Central memory CD8-positive, alpha-beta T cell (primary cell): ENCODE data around the gene SMAD2.

Experiments
- ATAC-seq: fragments of 150-1000 bp; cut with Tn5 transposase; replicated peaks from 2 replicates; pipeline ENCODE4 v1.10.0; 2022; ENCODE audit warnings: mild to moderate bottlenecking, moderate FRiP score, moderate number of reproducible peaks; ENCODE audit not compliant: poor library complexity, severe bottlenecking; ENCODE audit errors: extremely low read depth
- DNase-seq, 2 donors: peaks; one replicate each; pipeline ENCODE4 v3.0.0; 2021; ENCODE audit warnings: low spot score in 2 of 2
- H3K27ac Mint-ChIP-seq: one replicate; pipeline ENCODE4 v1.8.0; 2022; ENCODE audit warnings: low read depth, mild to moderate bottlenecking, moderate library complexity, mixed read lengths
- H3K27me3 Mint-ChIP-seq: one replicate; pipeline ENCODE4 v1.8.0; 2022; ENCODE audit warnings: mixed read lengths
- H3K36me3 Mint-ChIP-seq: one replicate; pipeline ENCODE4 v1.8.0; 2022; ENCODE audit warnings: mild to moderate bottlenecking, moderate library complexity, mixed read lengths; ENCODE audit not compliant: insufficient read depth
- H3K4me1 Mint-ChIP-seq: one replicate; pipeline ENCODE4 v1.8.0; 2022; ENCODE audit warnings: mixed read lengths
- H3K4me3 Mint-ChIP-seq: one replicate; pipeline ENCODE4 v1.8.0; 2022; ENCODE audit warnings: mild to moderate bottlenecking, moderate library complexity, mixed read lengths
- H3K9me3 Mint-ChIP-seq: one replicate; pipeline ENCODE4 v1.8.0; 2022; ENCODE audit warnings: mixed read lengths

SMAD2 gene

DNA sequence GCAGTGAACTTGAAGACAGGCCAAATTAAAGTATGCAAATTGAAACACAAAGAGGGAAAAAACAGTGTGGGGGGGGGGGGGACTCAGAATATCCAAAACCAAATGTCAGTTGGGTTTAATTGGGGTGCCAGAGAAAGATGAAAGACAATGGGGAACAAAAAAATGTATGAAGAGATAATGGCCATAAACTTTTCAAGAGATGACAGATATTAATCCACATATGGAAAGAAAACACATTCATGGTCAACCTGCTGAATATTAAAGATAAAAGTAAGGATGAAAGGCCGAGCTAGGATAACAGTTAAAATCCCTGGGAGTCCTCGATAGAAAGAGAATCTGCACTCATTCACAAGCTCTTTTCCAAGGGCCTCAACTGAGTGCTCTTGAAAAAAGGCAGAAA, 26.6 kb downstream of the SMAD2 start:
- DNase-seq (no peak), ATAC-seq (no peak)
- Mint-ChIP-seq H3K27me3 (no peaks in the 10 kb centered on the region), H3K4me1 (peaks cover 79% of the 10 kb centered on the region), H3K36me3 (peaks cover 4% of the 10 kb centered on the region), H3K27ac (peak overlapping the region; percentile 62), H3K9me3 (peaks cover 21% of the 10 kb centered on the region), H3K4me3 (no peak overlapping the region)

DNA sequence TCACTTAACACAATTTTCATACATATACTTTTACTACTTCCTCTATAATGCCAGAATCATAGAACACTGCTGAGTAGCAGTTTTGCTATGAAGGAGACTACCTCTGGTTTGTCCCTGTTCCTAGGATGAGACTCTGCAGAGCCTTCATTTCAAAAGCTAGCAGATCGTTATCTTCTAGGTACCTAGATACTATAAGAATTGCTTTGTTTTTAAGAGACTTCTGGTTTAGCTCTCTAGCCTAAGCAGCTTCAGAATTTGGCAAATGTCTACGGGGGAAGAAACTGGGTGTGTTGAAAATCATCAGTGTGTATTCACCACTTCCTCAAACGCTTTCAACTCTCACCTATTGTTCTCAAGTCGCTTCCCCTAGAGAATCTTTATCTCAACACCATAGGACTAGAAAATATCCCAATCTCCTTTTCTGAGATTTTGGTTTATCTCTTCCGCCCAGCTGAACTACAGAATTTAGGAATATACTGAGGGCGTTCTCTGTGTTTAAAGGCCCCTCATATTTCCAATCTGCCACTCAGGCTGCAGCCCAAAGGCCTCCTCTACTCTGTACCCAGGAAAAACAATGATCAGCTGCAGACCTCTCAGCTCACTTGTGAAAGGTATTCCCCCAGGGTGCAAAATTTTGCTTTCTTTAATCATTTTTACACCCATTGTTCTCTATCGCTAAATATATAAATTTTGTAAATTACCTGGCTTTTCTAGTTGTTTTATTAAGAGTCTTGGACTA, 28.7 kb downstream of the SMAD2 start:
- Mint-ChIP-seq H3K36me3 (no peaks in the 10 kb centered on the region), H3K27me3 (no peaks in the 10 kb centered on the region), H3K4me1 (peaks cover 85% of the 10 kb centered on the region), H3K27ac (peak overlapping the region; percentile 66), H3K9me3 (peaks cover 19% of the 10 kb centered on the region), H3K4me3 (peak overlapping the region; percentile 48)
- ATAC-seq: peak; percentile 92
- no peak for DNase-seq

DNA sequence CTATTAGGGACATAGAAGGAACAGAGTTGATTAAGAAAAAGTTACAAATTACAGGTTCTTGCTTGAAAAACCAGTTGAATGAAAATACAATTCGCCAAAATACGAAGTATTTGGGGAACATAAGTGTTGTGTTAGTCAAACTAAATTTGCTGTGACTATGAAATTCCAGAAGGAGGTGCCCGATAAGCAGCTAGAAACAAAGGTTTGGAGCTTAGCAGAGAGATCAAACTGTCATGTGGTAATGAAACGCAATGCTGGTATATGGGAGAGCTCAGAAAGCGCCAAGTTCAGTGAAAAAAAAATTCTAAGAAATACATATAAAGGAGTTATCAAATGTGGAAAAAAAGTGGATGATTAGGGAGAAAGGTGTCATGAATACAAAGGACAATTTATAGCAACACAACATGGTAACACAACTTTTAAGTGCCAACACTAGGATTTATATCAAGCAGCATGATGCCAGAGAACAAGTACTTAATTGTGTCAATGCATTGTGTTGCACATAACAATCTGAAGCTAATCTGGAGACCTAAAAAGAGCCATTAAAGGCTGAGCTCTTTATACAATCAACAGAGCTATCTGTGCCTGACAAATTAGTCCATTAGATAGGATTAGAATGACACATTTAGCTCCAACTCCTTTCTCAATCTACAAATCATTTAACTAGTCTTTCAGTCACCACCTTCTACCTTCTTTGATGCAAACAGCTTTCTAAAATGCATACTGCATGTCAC, 31.2 kb downstream of the SMAD2 start:
- Mint-ChIP-seq H3K27ac (no peak overlapping the region), H3K36me3 (peaks cover 4% of the 10 kb centered on the region), H3K4me3 (no peak overlapping the region), H3K4me1 (peaks cover 87% of the 10 kb centered on the region), H3K9me3 (peaks cover 15% of the 10 kb centered on the region), H3K27me3 (no peaks in the 10 kb centered on the region)
- no peak for ATAC-seq
- DNase-seq: no peak

DNA sequence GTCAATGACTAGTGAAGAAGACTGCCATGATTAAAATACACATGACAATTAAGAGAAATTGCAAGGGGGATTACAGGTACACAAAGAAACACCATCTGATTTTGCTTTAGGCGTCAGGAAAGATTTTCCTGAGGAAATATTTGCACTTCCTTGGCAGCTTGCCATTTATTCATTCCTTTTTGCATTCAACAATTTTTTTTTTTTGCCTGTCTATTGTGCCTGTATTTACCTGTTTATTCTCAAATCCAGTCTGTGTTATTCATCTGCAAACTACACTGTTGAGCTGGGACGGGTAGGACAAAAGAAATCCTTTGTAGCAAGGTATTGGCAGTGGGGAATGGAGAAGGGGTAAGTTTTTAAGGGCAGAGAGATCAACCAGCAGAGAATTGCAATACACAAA, 31.8 kb downstream of the SMAD2 start:
- no peak overlapping the region for H3K4me3 Mint-ChIP-seq
- peaks cover 87% of the 10 kb centered on the region for H3K4me1 Mint-ChIP-seq
- no peak overlapping the region for H3K27ac Mint-ChIP-seq
- no peaks in the 10 kb centered on the region for H3K27me3 Mint-ChIP-seq
- DNase-seq: no peak
- peaks cover 5% of the 10 kb centered on the region for H3K36me3 Mint-ChIP-seq
- no peak for ATAC-seq
- H3K9me3 Mint-ChIP-seq: peaks cover 13% of the 10 kb centered on the region

DNA sequence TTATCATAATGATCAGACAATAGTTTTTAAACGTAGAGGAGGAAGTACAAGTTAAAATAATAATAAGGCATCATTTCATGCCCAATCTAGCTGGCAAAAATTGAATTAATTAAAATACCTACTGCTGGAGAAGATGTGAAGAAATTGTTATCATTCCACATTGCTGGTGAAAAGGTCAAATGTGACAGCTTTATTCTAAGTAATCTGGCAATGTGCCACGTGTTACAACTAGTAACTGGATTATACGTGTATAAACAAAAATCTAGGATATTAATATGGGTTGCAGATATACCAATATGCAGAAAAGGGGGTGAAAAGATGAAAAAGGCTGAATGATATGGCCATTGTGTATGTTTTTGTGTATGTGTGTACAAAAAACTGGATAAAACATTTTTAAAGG, 32.4 kb downstream of the SMAD2 start:
- DNase-seq (no peak), ATAC-seq (no peak)
- Mint-ChIP-seq H3K27me3 (no peaks in the 10 kb centered on the region), H3K4me3 (no peak overlapping the region), H3K36me3 (peaks cover 5% of the 10 kb centered on the region), H3K9me3 (peaks cover 9% of the 10 kb centered on the region), H3K4me1 (peaks cover 83% of the 10 kb centered on the region), H3K27ac (no peak overlapping the region)

DNA sequence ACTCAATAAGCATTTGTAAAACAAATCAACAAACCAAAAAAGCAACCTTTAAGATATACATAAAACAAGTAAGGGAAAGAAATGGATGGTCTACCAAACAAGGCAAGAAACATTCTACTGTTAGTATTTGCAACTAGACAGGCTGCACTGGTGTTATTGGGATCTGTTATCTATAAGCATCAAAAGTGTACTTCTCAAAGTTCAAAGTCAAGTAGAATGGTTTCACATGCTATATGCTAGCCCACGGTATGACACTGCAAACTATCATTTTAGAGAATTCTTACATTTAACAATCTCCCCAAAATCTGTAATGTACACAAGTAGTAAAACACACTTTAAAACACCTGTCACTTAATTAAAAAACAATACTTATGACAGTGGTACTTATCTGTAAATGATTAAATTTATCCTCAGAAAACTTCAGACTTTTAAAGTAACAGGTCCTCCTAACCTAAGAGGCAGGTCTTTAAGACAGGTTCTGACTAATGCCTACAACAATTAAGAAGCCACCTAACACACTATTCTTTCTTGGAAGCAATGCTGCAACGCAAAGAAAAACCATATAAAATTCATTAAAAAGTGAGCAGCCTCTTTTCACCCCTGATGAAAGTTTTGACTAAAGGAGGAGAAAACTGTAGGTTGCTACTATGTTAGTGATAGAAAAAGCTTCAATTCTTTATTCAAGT, 34.8 kb downstream of the SMAD2 start:
- ATAC-seq (no peak), DNase-seq (no peak)
- Mint-ChIP-seq H3K27ac (peak overlapping the region; percentile 65), H3K4me1 (peaks cover 61% of the 10 kb centered on the region), H3K9me3 (no peaks in the 10 kb centered on the region), H3K27me3 (no peaks in the 10 kb centered on the region), H3K4me3 (no peak overlapping the region), H3K36me3 (peaks cover 5% of the 10 kb centered on the region)

DNA sequence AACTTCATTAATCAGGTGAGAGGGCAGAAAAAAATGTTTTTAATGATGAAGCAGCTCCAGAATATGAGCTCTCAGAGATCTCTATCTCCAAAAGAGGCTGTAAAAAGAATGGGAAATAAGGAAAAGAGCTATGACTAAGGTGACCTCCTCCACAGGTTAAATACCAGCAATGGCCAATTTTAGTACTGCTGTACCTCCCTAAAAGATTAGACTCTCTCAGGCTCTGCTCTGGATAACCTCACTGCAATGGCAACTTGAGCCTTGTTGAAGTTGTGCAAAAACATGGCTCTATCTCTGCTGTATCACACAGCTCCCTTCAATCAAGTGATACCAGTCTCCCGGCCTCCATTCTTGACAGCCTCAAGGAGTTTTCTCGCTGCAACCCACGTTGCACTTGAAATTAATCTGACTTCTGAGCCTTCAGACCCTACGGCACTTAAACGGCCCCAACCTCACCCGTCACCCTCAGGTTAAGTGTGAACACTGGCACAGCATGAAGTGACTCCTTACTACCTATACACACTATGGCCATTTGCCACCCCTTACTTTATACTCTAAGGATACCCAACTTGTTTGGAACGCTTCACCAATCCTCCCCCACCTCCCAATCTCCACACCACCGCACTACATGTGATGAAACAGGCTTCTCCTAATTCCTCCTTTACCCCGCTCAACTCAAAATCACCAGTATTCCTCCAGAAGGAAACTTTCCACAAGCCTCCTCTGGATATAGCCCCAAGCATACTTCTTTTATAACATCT, 36.3 kb downstream of the SMAD2 start:
- peaks cover 10% of the 10 kb centered on the region for H3K36me3 Mint-ChIP-seq
- no peaks in the 10 kb centered on the region for H3K9me3 Mint-ChIP-seq
- no peak for ATAC-seq
- no peaks in the 10 kb centered on the region for H3K27me3 Mint-ChIP-seq
- H3K4me1 Mint-ChIP-seq: peaks cover 49% of the 10 kb centered on the region
- peak overlapping the region; percentile 65 for H3K27ac Mint-ChIP-seq
- DNase-seq: no peak
- no peak overlapping the region for H3K4me3 Mint-ChIP-seq

DNA sequence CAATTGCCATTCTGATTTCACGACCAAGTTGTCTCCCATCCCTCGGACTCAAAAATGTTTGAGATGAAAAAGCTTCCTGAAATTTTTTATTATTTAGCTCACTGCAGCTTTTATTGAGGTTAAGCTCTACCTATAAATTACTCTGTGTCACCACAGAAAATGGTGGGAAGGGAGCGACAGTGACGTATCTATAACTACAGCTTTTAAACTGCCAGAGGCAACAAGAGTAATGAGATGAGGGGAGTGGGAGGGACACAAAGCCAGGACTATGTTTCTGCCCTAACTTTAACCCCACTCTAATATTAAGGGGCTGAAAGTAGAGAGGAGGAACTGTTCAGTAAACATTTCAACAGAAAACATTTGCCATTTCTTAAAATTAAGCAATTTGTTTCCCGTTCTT, 37.4 kb downstream of the SMAD2 start:
- H3K4me3 Mint-ChIP-seq: no peak overlapping the region
- H3K27me3 Mint-ChIP-seq: no peaks in the 10 kb centered on the region
- no peaks in the 10 kb centered on the region for H3K9me3 Mint-ChIP-seq
- H3K27ac Mint-ChIP-seq: no peak overlapping the region
- H3K4me1 Mint-ChIP-seq: peaks cover 53% of the 10 kb centered on the region
- ATAC-seq (no peak), DNase-seq (no peak)
- H3K36me3 Mint-ChIP-seq: peaks cover 18% of the 10 kb centered on the region

DNA sequence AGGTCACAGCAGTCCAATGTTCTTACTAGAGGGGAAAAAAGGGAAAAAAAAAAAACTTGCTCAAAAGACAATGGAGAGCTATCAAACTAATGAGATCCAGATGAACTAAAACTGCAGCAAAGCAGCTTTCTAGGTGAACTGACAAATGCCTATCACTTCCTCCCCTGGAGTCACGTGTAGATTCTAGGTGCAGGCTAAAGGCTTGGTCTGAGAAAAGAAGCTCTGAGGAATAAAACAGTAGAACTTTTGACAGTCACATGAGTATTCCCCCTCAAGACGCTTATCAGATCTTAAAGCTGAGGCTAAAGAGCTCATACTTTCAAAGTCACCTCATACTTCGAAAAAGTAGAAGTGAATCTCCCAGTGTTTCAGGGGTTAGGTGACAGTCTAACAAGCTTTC, 42.3 kb downstream of the SMAD2 start:
- Mint-ChIP-seq H3K27ac (no peak overlapping the region), H3K9me3 (no peaks in the 10 kb centered on the region), H3K27me3 (no peaks in the 10 kb centered on the region), H3K36me3 (peaks cover 19% of the 10 kb centered on the region), H3K4me3 (no peak overlapping the region), H3K4me1 (peaks cover 45% of the 10 kb centered on the region)
- DNase-seq (no peak), ATAC-seq (no peak)

DNA sequence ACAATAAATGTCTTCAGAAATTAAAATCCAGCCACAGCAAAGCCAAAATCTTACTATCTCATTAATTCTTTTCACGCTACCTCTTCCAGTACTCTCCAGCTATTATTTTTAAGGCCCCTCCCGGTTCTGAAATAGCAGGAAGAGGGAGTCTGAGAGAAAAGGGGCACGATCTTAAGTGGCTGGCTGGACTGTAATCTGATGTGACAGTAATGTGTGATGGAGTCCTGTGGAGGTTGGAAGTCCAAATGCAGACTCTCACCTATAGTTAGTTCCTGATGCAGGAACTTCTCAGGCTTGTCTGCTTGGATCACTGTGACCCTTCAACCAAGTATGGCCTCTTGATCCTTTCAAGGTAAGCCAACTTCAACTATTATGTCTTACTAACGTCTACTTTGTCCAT, 43.2 kb downstream of the SMAD2 start:
- H3K27me3 Mint-ChIP-seq: no peaks in the 10 kb centered on the region
- ATAC-seq: no peak
- H3K4me1 Mint-ChIP-seq: peaks cover 45% of the 10 kb centered on the region
- H3K36me3 Mint-ChIP-seq: peaks cover 19% of the 10 kb centered on the region
- DNase-seq: no peak
- no peaks in the 10 kb centered on the region for H3K9me3 Mint-ChIP-seq
- no peak overlapping the region for H3K4me3 Mint-ChIP-seq
- no peak overlapping the region for H3K27ac Mint-ChIP-seq

DNA sequence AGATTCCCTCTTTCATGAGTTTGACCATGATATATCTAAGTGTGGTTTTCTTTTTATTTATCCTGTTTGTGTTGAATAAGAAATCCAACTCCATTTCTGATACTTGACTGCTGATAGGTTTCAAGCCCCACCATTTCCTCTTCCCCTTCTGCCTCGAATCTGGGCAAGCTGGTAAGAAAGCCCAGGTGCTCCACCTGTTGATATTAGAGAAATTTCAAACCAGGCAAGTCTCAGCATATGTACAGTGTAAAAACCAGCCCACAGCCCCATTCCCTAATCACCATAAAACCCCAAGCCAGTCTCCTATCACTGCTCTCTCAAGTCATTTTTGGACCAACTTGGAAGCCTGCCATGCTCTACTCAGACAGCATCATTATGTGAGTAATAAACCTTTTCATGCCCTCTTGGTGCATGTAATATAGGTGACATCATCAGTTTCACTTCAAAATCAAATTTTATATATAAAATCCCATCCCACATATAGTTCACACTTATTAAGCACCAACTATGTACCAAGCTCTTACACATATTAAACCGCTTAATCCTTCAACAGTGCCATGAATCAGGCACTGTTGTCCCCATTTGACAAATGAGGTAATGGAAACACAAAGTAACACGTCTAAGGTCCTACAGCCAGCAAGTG, 46.6 kb downstream of the SMAD2 start:
- ATAC-seq (no peak), DNase-seq (no peak)
- Mint-ChIP-seq H3K36me3 (peaks cover 16% of the 10 kb centered on the region), H3K9me3 (no peaks in the 10 kb centered on the region), H3K27me3 (no peaks in the 10 kb centered on the region), H3K4me3 (no peak overlapping the region), H3K4me1 (peaks cover 57% of the 10 kb centered on the region), H3K27ac (no peak overlapping the region)

DNA sequence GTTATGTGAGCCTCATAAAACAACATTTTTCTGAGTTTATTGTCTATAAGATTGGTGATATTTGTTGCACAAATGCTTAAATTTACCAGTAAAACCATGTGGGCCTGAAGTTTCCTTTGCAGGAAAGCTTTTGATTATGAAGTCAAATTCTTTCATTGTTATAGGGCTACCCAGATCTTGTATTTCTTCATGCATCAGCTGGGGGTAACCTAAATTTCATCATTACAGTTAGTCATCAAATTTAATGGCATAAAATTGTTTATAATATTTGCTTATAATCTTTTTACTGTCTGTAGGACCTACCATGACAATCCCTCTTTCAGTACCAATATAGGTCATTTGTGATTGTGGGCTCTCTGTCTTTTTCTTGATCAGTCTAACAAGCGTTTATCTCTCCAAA, 47.8 kb downstream of the SMAD2 start:
- Mint-ChIP-seq H3K4me1 (peaks cover 49% of the 10 kb centered on the region), H3K9me3 (no peaks in the 10 kb centered on the region), H3K27ac (no peak overlapping the region), H3K27me3 (no peaks in the 10 kb centered on the region), H3K36me3 (peaks cover 11% of the 10 kb centered on the region), H3K4me3 (no peak overlapping the region)
- DNase-seq (no peak), ATAC-seq (no peak)
